Common myeloid progenitor, CD34-positive (primary cell): ENCODE results near the gene CDK19.

Experiments used
- CTCF ChIA-PET: fragments of 350-600 bp; sonication (Branson Sonifier 250); formaldehyde crosslinking; loops from one replicate; lab custom pipeline; 2021; ENCODE audit warnings: antibody characterized with exemption; lab: Charles Lee
- POLR2A ChIA-PET: fragments of 350-600 bp; sonication (Branson Sonifier 250); formaldehyde crosslinking; loops from one replicate; lab custom pipeline; 2021; ENCODE audit warnings: antibody characterized with exemption; lab: Charles Lee
- DNase-seq, 3 donors: peaks; one replicate each; pipeline versions ENCODE4 v3.0.0 to v3.0.0-alpha.2; 2013
- H3K27ac ChIP-seq, 2 experiments: 1 replicate in 1 of 2; 2 replicates in 1 of 2; pipeline ENCODE4 v1.7.0; 2013; ENCODE audit warnings: inconsistent platforms in 2 of 2, low read length in 2 of 2, mild to moderate bottlenecking in 2 of 2, low read depth in 1 of 2, moderate library complexity in 1 of 2; ENCODE audit not compliant: severe bottlenecking in 2 of 2, insufficient read depth in 1 of 2, poor library complexity in 1 of 2
- H3K27me3 ChIP-seq, 5 experiments: replicated peaks in 2 of 5; 1 replicate in 3 of 5; 2 replicates in 2 of 5; pipeline versions ENCODE4 v1.6.1 to v1.7.0; 2013; ENCODE audit warnings: low read length in 4 of 5, mild to moderate bottlenecking in 2 of 5, moderate library complexity in 2 of 5, inconsistent platforms in 1 of 5; ENCODE audit not compliant: insufficient read depth in 5 of 5, control insufficient read depth in 4 of 5
- H3K36me3 ChIP-seq, 4 experiments: 1 replicate in 2 of 4; 2 replicates in 2 of 4; pipeline versions ENCODE4 v1.6.1 to v1.7.0; 2013; ENCODE audit warnings: low read length in 3 of 4, control low read depth in 1 of 4, mild to moderate bottlenecking in 1 of 4; ENCODE audit not compliant: control insufficient read depth in 4 of 4, insufficient read depth in 4 of 4
- H3K4me1 ChIP-seq, 4 experiments: 1 replicate in 3 of 4; 2 replicates in 1 of 4; pipeline versions ENCODE4 v1.6.1 to v1.7.1; 2013; ENCODE audit warnings: low read length in 3 of 4, mild to moderate bottlenecking in 3 of 4, control low read depth in 1 of 4, inconsistent platforms in 1 of 4, moderate library complexity in 1 of 4; ENCODE audit not compliant: control insufficient read depth in 4 of 4, insufficient read depth in 4 of 4; ENCODE audit errors: control extremely low read depth in 1 of 4
- H3K4me3 ChIP-seq, 7 experiments: 1 replicate in 4 of 7; 2 replicates in 3 of 7; pipeline versions ENCODE4 v1.5.1 to v1.7.0; 2013; ENCODE audit warnings: mild to moderate bottlenecking in 7 of 7, low read length in 6 of 7, moderate library complexity in 6 of 7, inconsistent platforms in 2 of 7, low read depth in 2 of 7, control low read depth in 1 of 7; ENCODE audit not compliant: insufficient read depth in 4 of 7, control insufficient read depth in 1 of 7; ENCODE audit errors: extremely low read depth in 1 of 7
- H3K9me3 ChIP-seq, 5 experiments: 1 replicate in 4 of 5; 2 replicates in 1 of 5; pipeline versions ENCODE4 v1.6.1 to v1.7.1; 2013; ENCODE audit warnings: low read length in 4 of 5, mild to moderate bottlenecking in 2 of 5, inconsistent platforms in 1 of 5, low read depth in 1 of 5, moderate library complexity in 1 of 5; ENCODE audit not compliant: control insufficient read depth in 4 of 5, insufficient read depth in 2 of 5; ENCODE audit errors: control extremely low read depth in 1 of 5
- WGBS: methylation state at CpG from one replicate; pipeline ENCODE4 v1.1.5; 2013; ENCODE audit not compliant: insufficient coverage; 5-methylcytosine and 5-hydroxymethylcytosine counted together

The CDK19 gene

GRCh38 chr6:110703010-110703905 is 112.0 kb downstream of the CDK19 start:
- Histone ChIP-seq H3K27me3 (no peaks in the 10 kb centered on the region), H3K9me3 (no peaks in the 10 kb centered on the region), H3K36me3 (peaks cover 0 to 3% (median 0%) of the 10 kb centered on the region in 4 experiments), H3K4me1 (peaks cover 0 to 6% (median 4%) of the 10 kb centered on the region in 4 experiments), H3K27ac (no peak overlapping the region), H3K4me3 (no peak overlapping the region)
- CTCF ChIA-PET: interaction anchor here (0.6 to 1.4 kb wide), 2 partner anchors 25 to 212 kb away, joined by 3 read pairs; no protein-coding TSS in a partner anchor
- POLR2A ChIA-PET: no interaction called here
- WGBS: no CpG with 5 or more reads among the region's 2 CpGs
- DNase-seq: no peak

DNA sequence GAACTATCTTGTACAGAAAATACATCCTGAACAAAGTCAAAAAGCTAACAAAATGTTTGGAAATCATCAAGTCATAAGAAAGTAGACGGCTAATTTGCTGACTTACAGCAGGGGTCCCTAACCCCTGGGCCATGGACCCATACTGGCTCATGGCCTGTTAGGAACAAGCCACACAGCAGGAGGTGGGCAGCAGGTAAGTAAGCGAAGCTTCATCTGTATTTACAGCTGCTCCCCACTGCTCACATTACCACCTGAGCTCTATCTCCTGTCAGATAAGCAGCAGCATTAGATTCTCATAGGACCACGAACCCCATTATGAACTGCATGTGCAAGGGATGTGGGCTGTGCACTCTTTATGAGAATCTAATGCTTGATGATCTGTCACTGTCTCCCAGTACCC is 115.5 kb downstream of the CDK19 start:
- peaks cover 0 to 5% (median 1%) of the 10 kb centered on the region in 4 experiments for H3K36me3 ChIP-seq
- H3K4me3 ChIP-seq: no peak overlapping the region
- no peaks in the 10 kb centered on the region for H3K27me3 ChIP-seq
- POLR2A ChIA-PET: interaction anchor here (0.6 kb wide), 2 partner anchors 88 to 241 kb away, joined by 3 to 5 read pairs; no protein-coding TSS in a partner anchor
- H3K9me3 ChIP-seq: peaks cover 0 to 4% (median 0%) of the 10 kb centered on the region in 5 experiments
- 100% methylated on average over 3 of the region's 3 CpGs for WGBS
- peaks cover 0 to 6% (median 4%) of the 10 kb centered on the region in 4 experiments for H3K4me1 ChIP-seq
- no peak overlapping the region for H3K27ac ChIP-seq
- no peak for DNase-seq
- CTCF ChIA-PET: interaction anchor here (1.4 to 1.6 kb wide), 2 partner anchors 10 to 179 kb away, joined by 4 to 5 read pairs; no protein-coding TSS in a partner anchor

GRCh38 chr6:110693994-110694393 is 121.3 kb downstream of the CDK19 start:
- Histone ChIP-seq H3K4me1 (peaks cover 0 to 7% (median 4%) of the 10 kb centered on the region in 4 experiments), H3K9me3 (peaks cover 0 to 11% (median 0%) of the 10 kb centered on the region in 5 experiments), H3K27ac (no peak overlapping the region), H3K4me3 (no peak overlapping the region), H3K36me3 (peaks cover 0 to 8% (median 1%) of the 10 kb centered on the region in 4 experiments), H3K27me3 (no peaks in the 10 kb centered on the region)
- ChIA-PET CTCF (interaction anchor here (1.3 to 1.5 kb wide), 2 partner anchors 10 to 163 kb away, joined by 3 read pairs; no protein-coding TSS in a partner anchor), POLR2A (no interaction called here)
- DNase-seq: no peak

GRCh38 chr6:110693296-110693695 is 122.0 kb downstream of the CDK19 start:
- Histone ChIP-seq H3K36me3 (peaks cover 0 to 8% (median 0%) of the 10 kb centered on the region in 4 experiments), H3K27me3 (no peaks in the 10 kb centered on the region), H3K9me3 (peaks cover 0 to 11% (median 0%) of the 10 kb centered on the region in 5 experiments), H3K4me3 (no peak overlapping the region), H3K27ac (no peak overlapping the region), H3K4me1 (peaks cover 2 to 14% (median 11%) of the 10 kb centered on the region in 4 experiments)
- DNase-seq: no peak
- ChIA-PET CTCF (interaction anchor here (1.3 to 1.5 kb wide), 2 partner anchors 10 to 164 kb away, joined by 3 read pairs; no protein-coding TSS in a partner anchor), POLR2A (no interaction called here)
- WGBS: 100% methylated on average over 2 of the region's 3 CpGs

- H3K4me3 ChIP-seq: no peak overlapping the region
- H3K4me1 ChIP-seq: peaks cover 11 to 35% (median 25%) of the 10 kb centered on the region in 4 experiments
- no peaks in the 10 kb centered on the region for H3K27me3 ChIP-seq
- peaks cover 0 to 3% (median 0%) of the 10 kb centered on the region in 4 experiments for H3K36me3 ChIP-seq
- CTCF ChIA-PET: interaction anchor here (1.1 to 2.1 kb wide), 4 partner anchors 9 to 188 kb away, joined by 3 to 8 read pairs (median 6); no protein-coding TSS in a partner anchor
- no peak overlapping the region for H3K27ac ChIP-seq
- POLR2A ChIA-PET: no interaction called here
- H3K9me3 ChIP-seq: peaks cover 0 to 9% (median 0%) of the 10 kb centered on the region in 5 experiments
- 100% methylated on average over 3 of the region's 5 CpGs for WGBS
- DNase-seq: no peak
Observed at GRCh38 chr6:110690916-110691315, 124.4 kb downstream of the CDK19 start.

GRCh38 chr6:110690106-110690654 is 125.1 kb downstream of the CDK19 start:
- CTCF ChIA-PET: interaction anchor here (1.1 to 2.1 kb wide), 5 partner anchors 8 to 189 kb away, joined by 3 to 8 read pairs (median 5); partner anchors contain the start of gene CDK19

More at GRCh38 chr6:110690106-110690654, 125.1 kb downstream of the CDK19 start:
- peaks cover 0 to 3% (median 0%) of the 10 kb centered on the region in 4 experiments for H3K36me3 ChIP-seq
- peaks cover 11 to 36% (median 25%) of the 10 kb centered on the region in 4 experiments for H3K4me1 ChIP-seq
- H3K4me3 ChIP-seq: no peak overlapping the region
- peaks cover 0 to 9% (median 0%) of the 10 kb centered on the region in 5 experiments for H3K9me3 ChIP-seq
- no peak overlapping the region for H3K27ac ChIP-seq
- DNase-seq: no peak
- WGBS: 100% methylated on average over 2 of the region's 3 CpGs
- H3K27me3 ChIP-seq: no peaks in the 10 kb centered on the region
- POLR2A ChIA-PET: no interaction called here
